A673 (cell line): Measurements from ENCODE around the gene RRAGD. TPM values are rescaled to one million over a fixed set of nuclear protein-coding genes. Genes with fewer than 3 reads are reported as not detected.

Source experiments
- BruUV-seq: library from RNA; stranded (reverse); fragments of 400-500 nt; replicated peaks from 2 replicates; lab custom pipeline; 2021; lab: Mats Ljungman, UMichigan
- CTCF ChIA-PET: fragments of 300-600 bp; sonication (Branson Sonifier 250); formaldehyde crosslinking; loops from one replicate; lab custom pipeline; 2022; ENCODE audit warnings: antibody characterized with exemption; lab: Charles Lee
- POLR2A ChIA-PET: fragments of 300-600 bp; sonication (Branson Sonifier 250); formaldehyde crosslinking; loops from one replicate; lab custom pipeline; 2022; ENCODE audit warnings: antibody characterized with exemption; ENCODE audit not compliant: low non-redundant PET; lab: Charles Lee
- DNase-seq: peaks from one replicate; pipeline ENCODE4 v3.0.0-alpha.2; 2015; ENCODE audit warnings: low spot score
- H3K27ac ChIP-seq: fragments of 200-600 bp; sonication (generic); 2 replicates; pipeline ENCODE4 v1.5.1; 2016; ENCODE audit warnings: mixed run types, low read depth, mild to moderate bottlenecking, mixed read lengths, antibody characterized with exemption, low read length; ENCODE audit not compliant: poor library complexity, severe bottlenecking
- H3K27me3 ChIP-seq: fragments of 200-600 bp; sonication (generic); replicated peaks from 2 replicates; pipeline ENCODE4 v1.6.1; 2017; ENCODE audit warnings: mixed run types, low read depth, mild to moderate bottlenecking, mixed read lengths, antibody characterized with exemption, low read length; ENCODE audit not compliant: insufficient read depth, poor library complexity
- H3K36me3 ChIP-seq: fragments of 200-600 bp; sonication (generic); 2 replicates; pipeline ENCODE4 v1.6.1; 2016; ENCODE audit warnings: mixed run types, mild to moderate bottlenecking, mixed read lengths, antibody characterized with exemption, low read length; ENCODE audit not compliant: insufficient read depth, poor library complexity, severe bottlenecking
- H3K4me1 ChIP-seq: fragments of 200-600 bp; sonication (generic); 2 replicates; pipeline ENCODE4 v1.6.1; 2017; ENCODE audit warnings: mixed run types, mild to moderate bottlenecking, mixed read lengths, antibody characterized with exemption, low read length; ENCODE audit not compliant: insufficient read depth, poor library complexity, severe bottlenecking
- H3K4me3 ChIP-seq: fragments of 200-600 bp; sonication (generic); 2 replicates; pipeline ENCODE4 v1.5.1; 2016; ENCODE audit warnings: low read depth, mixed run types, mild to moderate bottlenecking, mixed read lengths, low read length; ENCODE audit not compliant: poor library complexity, severe bottlenecking
- H3K9me3 ChIP-seq: fragments of 200-600 bp; sonication (generic); 2 replicates; pipeline ENCODE4 v1.6.1; 2016; ENCODE audit warnings: mixed run types, low read depth, mild to moderate bottlenecking, mixed read lengths, antibody characterized with exemption, low read length; ENCODE audit not compliant: poor library complexity, severe bottlenecking
- EZH2 ChIP-seq: fragments of 200-600 bp; sonication (generic); IDR thresholded peaks from 2 replicates; pipeline ENCODE4 v1.6.1; 2017; ENCODE audit warnings: borderline replicate concordance, low read depth, mild to moderate bottlenecking, mixed read lengths, antibody characterized with exemption, low read length; ENCODE audit not compliant: poor library complexity, severe bottlenecking
- intact Hi-C: fragments of 100-400 bp; cut with micrococcal nuclease; formaldehyde crosslinking; loops from one replicate; pipeline ENCODE4 v1.10.0; 2022; ENCODE audit not compliant: unreplicated experiment
- total RNA-seq: library from RNA; stranded (reverse); gene quantifications from 2 replicates; pipeline ENCODE4 v1.2.3, GENCODE V29; 2021
- TF ChIP-seq, protein P1 (sequence below): fragments of 300-800, 200-600 bp; sonication (generic); conservative IDR thresholded peaks from 2 replicates; pipeline ENCODE4 v1.5.1; 2017; ENCODE audit warnings: low read depth, mild to moderate bottlenecking, antibody characterized with exemption, low read length, moderate library complexity, mixed read lengths

The RRAGD gene
- total RNA-seq, 1 experiment from 2014 or later, result 9.5 TPM

- H3K9me3 ChIP-seq, result no peaks in the 10 kb centered on the region
- DNase-seq, result no peak
- no peak overlapping the region for H3K27ac ChIP-seq
- no peaks in the 10 kb centered on the region for H3K27me3 ChIP-seq
- H3K4me1 ChIP-seq, result peaks cover 17% of the 10 kb centered on the region
- no peak overlapping the region for H3K4me3 ChIP-seq
- H3K36me3 ChIP-seq, result no peaks in the 10 kb centered on the region
- no TSS peak for BruUV-seq
- ChIA-PET POLR2A (no interaction called here), CTCF (no interaction called here)
- intact Hi-C loops, result no loop called here
- no peak for TF ChIP-seq EZH2
- TF ChIP-seq, protein P1, sequence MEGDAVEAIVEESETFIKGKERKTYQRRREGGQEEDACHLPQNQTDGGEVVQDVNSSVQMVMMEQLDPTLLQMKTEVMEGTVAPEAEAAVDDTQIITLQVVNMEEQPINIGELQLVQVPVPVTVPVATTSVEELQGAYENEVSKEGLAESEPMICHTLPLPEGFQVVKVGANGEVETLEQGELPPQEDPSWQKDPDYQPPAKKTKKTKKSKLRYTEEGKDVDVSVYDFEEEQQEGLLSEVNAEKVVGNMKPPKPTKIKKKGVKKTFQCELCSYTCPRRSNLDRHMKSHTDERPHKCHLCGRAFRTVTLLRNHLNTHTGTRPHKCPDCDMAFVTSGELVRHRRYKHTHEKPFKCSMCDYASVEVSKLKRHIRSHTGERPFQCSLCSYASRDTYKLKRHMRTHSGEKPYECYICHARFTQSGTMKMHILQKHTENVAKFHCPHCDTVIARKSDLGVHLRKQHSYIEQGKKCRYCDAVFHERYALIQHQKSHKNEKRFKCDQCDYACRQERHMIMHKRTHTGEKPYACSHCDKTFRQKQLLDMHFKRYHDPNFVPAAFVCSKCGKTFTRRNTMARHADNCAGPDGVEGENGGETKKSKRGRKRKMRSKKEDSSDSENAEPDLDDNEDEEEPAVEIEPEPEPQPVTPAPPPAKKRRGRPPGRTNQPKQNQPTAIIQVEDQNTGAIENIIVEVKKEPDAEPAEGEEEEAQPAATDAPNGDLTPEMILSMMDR, result no peak
These were observed 2.5 kb downstream of the RRAGD start for GRCh38 chr6:89409461-89410035.

DNA sequence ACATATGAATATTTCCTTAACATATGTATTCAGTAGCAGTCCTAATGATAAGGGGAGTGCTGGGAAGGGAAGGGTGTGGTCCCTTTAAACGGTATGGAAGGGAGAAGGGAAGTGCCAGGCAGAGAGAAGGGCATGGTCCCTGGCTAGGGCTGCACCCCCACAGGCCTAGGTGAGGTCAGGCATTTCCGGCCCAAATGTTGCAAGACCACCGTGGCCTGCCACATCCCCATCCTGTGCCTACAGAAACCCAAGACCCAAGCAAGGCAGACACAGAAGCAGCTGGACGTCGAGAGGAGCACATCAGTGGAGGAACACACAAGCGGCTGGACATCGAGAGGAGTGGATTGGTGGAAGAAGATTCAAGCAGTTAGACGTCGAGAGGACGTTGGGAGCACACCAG lies 5.9 kb downstream of the RRAGD start:
- H3K9me3 ChIP-seq, result no peaks in the 10 kb centered on the region
- H3K4me3 ChIP-seq, result no peak overlapping the region
- intact Hi-C loops, result no loop called here
- TF ChIP-seq, protein P1, result no peak
- no peak for TF ChIP-seq EZH2
- BruUV-seq, result no TSS peak
- H3K4me1 ChIP-seq, result peaks cover 7% of the 10 kb centered on the region
- CTCF ChIA-PET, result no interaction called here
- POLR2A ChIA-PET, result no interaction called here
- H3K27ac ChIP-seq, result no peak overlapping the region
- no peak for DNase-seq
- H3K27me3 ChIP-seq, result no peaks in the 10 kb centered on the region
- H3K36me3 ChIP-seq, result no peaks in the 10 kb centered on the region

DNA sequence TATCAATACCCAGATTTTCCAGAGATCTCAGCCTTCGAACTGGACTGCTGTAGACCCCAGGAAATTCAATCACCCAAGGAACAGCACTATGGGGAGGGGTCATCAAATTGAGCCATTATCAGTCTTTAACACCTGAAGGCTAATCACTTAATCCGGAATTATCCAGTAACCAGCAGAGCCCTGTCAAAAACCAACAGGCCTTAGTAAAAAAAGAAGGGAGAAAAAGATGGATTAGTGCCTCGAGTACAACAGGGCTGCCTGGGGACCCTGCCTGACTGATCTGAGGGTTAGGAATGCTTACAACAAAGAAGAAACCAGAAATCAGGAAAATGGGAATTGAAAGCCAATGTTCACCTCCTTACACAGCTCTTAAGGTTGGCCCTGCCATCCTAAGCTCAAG lies 7.6 kb downstream of the RRAGD start:
- H3K9me3 ChIP-seq, result no peaks in the 10 kb centered on the region
- TF ChIP-seq, protein P1, result no peak
- no peak for TF ChIP-seq EZH2
- no peak for DNase-seq
- H3K36me3 ChIP-seq, result no peaks in the 10 kb centered on the region
- POLR2A ChIA-PET, result no interaction called here
- no peaks in the 10 kb centered on the region for H3K4me1 ChIP-seq
- intact Hi-C loops, result no loop called here
- CTCF ChIA-PET, result no interaction called here
- H3K4me3 ChIP-seq, result no peak overlapping the region
- H3K27me3 ChIP-seq, result no peaks in the 10 kb centered on the region
- BruUV-seq, result no TSS peak
- no peak overlapping the region for H3K27ac ChIP-seq
